Pancreas (tissue), 10 donors: ENCODE data around the gene ZMYM4. TPM values are rescaled to one million over a fixed set of nuclear protein-coding genes. Genes with fewer than 3 reads are reported as not detected.

ENCODE experiments used
- ATAC-seq, 4 donors: fragments of 200-7000 bp; cut with Tn5 transposase; one replicate each; pipeline versions ENCODE4 v1.8.0 to v1.9.1; 2020; ENCODE audit warnings: mild to moderate bottlenecking in 4 of 4, moderate library complexity in 4 of 4
- DNase-seq, 6 donors: peaks; one replicate each; pipeline ENCODE4 v3.0.0-alpha.2; 2020
- FAIRE-seq: peaks from 2 replicates; lab custom pipeline; 2012; peaks lifted over from hg19 to GRCh38; lab: Jason Lieb, UNC
- H3K27ac ChIP-seq, 4 donors: fragments of 200-600 bp; sonication (generic); 1 replicate in 3 of 4; 2 replicates in 1 of 4; pipeline versions ENCODE4 v1.5.0 to v1.8.0; 2020
- H3K27me3 ChIP-seq, 4 donors: fragments of 200-600 bp; one replicate each; pipeline ENCODE4 v1.8.0; 2021
- H3K36me3 ChIP-seq, 3 donors: fragments of 200-600 bp; sonication (generic) in 1 of 3; one replicate each; pipeline versions ENCODE4 v1.5.0 to v1.8.0; 2020 to 2021
- H3K4me1 ChIP-seq, 3 donors: fragments of 200-600 bp; one replicate each; pipeline ENCODE4 v1.8.0; 2021
- H3K4me3 ChIP-seq, 4 donors: fragments of 200-600 bp; sonication (generic) in 2 of 4; one replicate each; pipeline versions ENCODE4 v1.5.0 to v1.8.0; 2020 to 2021
- H3K9me3 ChIP-seq, 4 donors: fragments of 200-600 bp; one replicate each; pipeline ENCODE4 v1.8.0; 2021
- WGBS, 2 donors: extraction: QIAGEN DNeasy Blood & Tissue Kit; methylation state at CpG; one replicate each; pipeline ENCODE4 v1.1.7; 2013; 5-methylcytosine and 5-hydroxymethylcytosine counted together
- intact Hi-C, 3 donors: fragments of 100-400 bp; cut with DNase I; formaldehyde crosslinking; loops; one replicate each; pipeline versions ENCODE4 v1.11.1 to v1.14.2; 2022
- polyA plus RNA-seq, 2 donors: library from polyadenylated mRNA; stranded (reverse); fragments of 200-250 nt; gene quantifications; one replicate each; pipeline ENCODE4 v1.2.3, GENCODE V29; 2013
- total RNA-seq, 6 donors: library from RNA; stranded (reverse); fragmentation: NEBNext Ultra II Directional in 4 of 6; extraction: Animal tissue kit (Norgen Biotek cat#: 25700) in 4 of 6; gene quantifications; one replicate each; pipeline versions ENCODE4 v1.2.1 to v1.2.4, GENCODE V29; 2021 to 2023
- TF ChIP-seq, protein P1 (sequence below), 4 donors: fragments of 200-600 bp; sonication (generic) in 3 of 4; IDR thresholded peaks; one replicate each; pipeline versions ENCODE4 v1.5.0 to v1.8.0; 2021; ENCODE audit warnings: antibody characterized with exemption in 4 of 4
- donor health status: healthy with polysubstance abuse.
- donor health status: DM: no; HTN: no; CAD: no; lungs with moderate emphysema.
- donor health status: DM: no; HTN: no; CAD: no.
- donor health status: control.
- donor health status: control.
- donor health status: Bipolar disorder and iron deficiency.
- donor health status: DM: yes; HTN: yes; CAD: no.
- donor health status: DM: no; HTN: no; CAD: no.
- donor health status: DM: no; HTN: no; CAD: no.
- donor health status: DM: yes; HTN: yes; CAD: no.

Gene ZMYM4
- total and polyA plus RNA-seq, 8 donors: 10.5 to 31.1 (median 17.8) TPM

DNA sequence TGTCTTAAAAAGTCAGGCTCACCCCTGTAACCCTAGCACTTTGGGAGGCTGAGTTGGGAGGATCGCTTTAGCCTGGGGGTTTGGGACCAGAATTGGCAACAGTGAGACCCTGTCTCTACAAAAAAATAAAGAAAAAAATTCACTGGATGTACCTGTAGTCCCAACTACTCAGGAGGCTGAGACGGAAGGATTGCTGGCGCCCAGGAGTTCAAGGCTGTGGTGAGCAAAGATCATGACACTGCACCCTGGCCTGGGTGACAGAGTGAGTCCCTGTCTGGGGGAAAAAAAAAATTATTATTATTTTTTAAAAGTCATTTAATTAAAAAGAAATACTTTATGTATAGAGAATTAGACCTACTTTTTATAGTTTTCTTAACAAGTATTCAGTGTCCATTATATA, 47.1 kb downstream of the ZMYM4 start:
- Histone ChIP-seq H3K9me3 (no peaks in the 10 kb centered on the region), H3K36me3 (peaks cover 0 to 4% (median 0%) of the 10 kb centered on the region in 3 donors), H3K27ac (no peak overlapping the region), H3K4me1 (peaks cover 12 to 14% (median 14%) of the 10 kb centered on the region in 3 donors), H3K27me3 (no peaks in the 10 kb centered on the region), H3K4me3 (no peak overlapping the region)
- no peak for DNase-seq
- no peak for FAIRE-seq
- WGBS, 2 donors: 96% methylated on average over 3 of the region's 3 CpGs
- TF ChIP-seq, protein P1, sequence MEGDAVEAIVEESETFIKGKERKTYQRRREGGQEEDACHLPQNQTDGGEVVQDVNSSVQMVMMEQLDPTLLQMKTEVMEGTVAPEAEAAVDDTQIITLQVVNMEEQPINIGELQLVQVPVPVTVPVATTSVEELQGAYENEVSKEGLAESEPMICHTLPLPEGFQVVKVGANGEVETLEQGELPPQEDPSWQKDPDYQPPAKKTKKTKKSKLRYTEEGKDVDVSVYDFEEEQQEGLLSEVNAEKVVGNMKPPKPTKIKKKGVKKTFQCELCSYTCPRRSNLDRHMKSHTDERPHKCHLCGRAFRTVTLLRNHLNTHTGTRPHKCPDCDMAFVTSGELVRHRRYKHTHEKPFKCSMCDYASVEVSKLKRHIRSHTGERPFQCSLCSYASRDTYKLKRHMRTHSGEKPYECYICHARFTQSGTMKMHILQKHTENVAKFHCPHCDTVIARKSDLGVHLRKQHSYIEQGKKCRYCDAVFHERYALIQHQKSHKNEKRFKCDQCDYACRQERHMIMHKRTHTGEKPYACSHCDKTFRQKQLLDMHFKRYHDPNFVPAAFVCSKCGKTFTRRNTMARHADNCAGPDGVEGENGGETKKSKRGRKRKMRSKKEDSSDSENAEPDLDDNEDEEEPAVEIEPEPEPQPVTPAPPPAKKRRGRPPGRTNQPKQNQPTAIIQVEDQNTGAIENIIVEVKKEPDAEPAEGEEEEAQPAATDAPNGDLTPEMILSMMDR (IDR thresholded peaks at IDR 0.05): no peak
- ATAC-seq: no peak
- intact Hi-C loops: no loop called here

DNA sequence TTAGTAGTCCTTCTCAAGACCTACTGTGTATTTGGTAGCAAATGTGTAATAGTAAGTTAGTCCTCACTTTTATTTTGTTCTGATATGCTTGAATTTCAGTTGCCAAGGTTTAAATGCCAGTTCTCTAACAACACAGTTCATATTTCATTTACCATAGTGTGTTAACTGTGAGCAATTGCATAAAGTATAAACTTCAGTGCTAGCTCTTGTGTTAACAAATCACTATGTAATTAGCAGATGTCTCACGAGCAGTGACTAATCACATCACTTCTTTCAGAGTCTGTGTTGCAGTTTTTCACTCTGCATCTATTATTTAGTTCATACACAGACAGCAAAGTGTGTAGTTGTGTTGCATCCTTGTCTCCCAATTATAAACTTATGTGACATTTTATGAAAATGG, 47.8 kb downstream of the ZMYM4 start:
- H3K9me3 ChIP-seq: no peaks in the 10 kb centered on the region
- H3K27ac ChIP-seq: no peak overlapping the region
- no peak for FAIRE-seq
- TF ChIP-seq, protein P1 (IDR thresholded peaks at IDR 0.05): no peak
- no peak for ATAC-seq
- H3K36me3 ChIP-seq: no peaks in the 10 kb centered on the region
- H3K4me1 ChIP-seq: peaks cover 17 to 19% (median 17%) of the 10 kb centered on the region in 3 donors
- 89 to 95% methylated on average over 1 of the region's 1 CpG for WGBS, 2 donors
- no peak for DNase-seq
- H3K27me3 ChIP-seq: no peaks in the 10 kb centered on the region
- intact Hi-C loops: no loop called here
- no peak overlapping the region for H3K4me3 ChIP-seq

DNA sequence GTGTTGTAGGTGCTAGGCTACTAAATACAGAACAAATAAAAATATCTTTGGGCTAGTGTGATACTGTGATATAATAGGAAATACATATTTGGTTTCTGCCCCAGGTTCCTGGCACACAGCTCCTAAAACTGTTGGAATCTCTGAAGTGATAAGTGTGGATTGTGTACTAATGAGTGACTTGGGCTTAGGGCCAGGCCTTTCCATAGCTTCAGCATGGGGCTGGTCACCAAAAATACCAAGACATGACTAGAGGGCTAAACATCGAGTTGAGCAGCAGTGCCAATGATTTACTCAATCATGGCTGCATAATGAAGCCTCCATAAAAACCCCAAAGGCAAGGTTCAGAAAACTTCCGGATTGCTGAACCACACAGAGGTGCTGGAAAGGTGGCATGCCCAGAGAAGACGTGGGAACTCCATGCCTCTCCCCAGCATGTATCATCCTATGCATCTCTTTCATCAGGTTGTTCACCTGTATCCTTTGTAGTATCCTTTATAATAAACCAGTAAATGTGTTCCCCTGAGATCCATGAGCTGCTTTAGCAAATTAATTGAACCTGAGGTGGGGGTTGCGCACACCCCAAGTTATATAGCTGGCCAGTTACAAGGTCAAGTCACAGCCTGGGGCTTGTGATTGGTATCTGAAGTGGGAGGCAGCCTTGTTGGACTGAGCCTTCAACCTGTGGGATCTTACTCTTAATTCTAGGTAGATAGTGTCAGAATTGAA, 51.6 kb downstream of the ZMYM4 start:
- DNase-seq (peak in 3 of 6 donors; percentile 30 to 51 (median 31)), ATAC-seq (peak; percentile 62 to 85 (median 81)), FAIRE-seq (no peak)
- H3K4me3 ChIP-seq: no peak overlapping the region
- TF ChIP-seq, protein P1 (IDR thresholded peaks at IDR 0.05): no peak
- WGBS, 2 donors: 40 to 45% methylated on average over 4 of the region's 4 CpGs
- peaks cover 19 to 24% (median 22%) of the 10 kb centered on the region in 3 donors for H3K4me1 ChIP-seq
- no peaks in the 10 kb centered on the region for H3K9me3 ChIP-seq
- H3K27me3 ChIP-seq: no peaks in the 10 kb centered on the region
- peak overlapping the region in 2 of 4 donors; percentile 21 to 29 for H3K27ac ChIP-seq
- no peaks in the 10 kb centered on the region for H3K36me3 ChIP-seq
- intact Hi-C loops: no loop called here

DNA sequence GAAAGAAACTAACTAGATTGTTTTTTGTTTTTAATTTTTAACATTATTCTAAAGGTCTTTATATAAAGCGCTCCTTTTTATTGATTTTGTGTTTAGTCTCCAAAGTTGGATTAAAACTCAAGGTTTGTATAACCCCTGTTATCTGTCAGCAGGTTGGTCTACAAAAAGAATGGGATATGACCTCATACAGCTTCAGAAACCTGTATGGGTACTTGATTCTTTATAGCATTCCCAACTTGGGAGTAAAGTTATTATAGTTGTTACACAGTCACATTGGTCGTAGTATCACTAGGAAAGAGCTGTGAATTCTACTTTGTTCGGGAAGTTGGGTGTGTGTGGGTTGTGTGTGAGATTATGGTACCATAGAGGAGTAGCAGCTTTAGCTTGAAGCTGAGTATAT, 52.4 kb downstream of the ZMYM4 start:
- Histone ChIP-seq H3K36me3 (no peaks in the 10 kb centered on the region), H3K4me1 (peaks cover 22 to 24% (median 22%) of the 10 kb centered on the region in 3 donors), H3K9me3 (no peaks in the 10 kb centered on the region), H3K27ac (peak overlapping the region in 1 of 4 donors; percentile 21), H3K27me3 (no peaks in the 10 kb centered on the region), H3K4me3 (no peak overlapping the region)
- no peak for DNase-seq
- TF ChIP-seq, protein P1 (IDR thresholded peaks at IDR 0.05): no peak
- WGBS, 2 donors: 48 to 58% methylated on average over 3 of the region's 3 CpGs
- FAIRE-seq: no peak
- intact Hi-C loops: no loop called here
- peak; percentile 26 to 52 (median 36) for ATAC-seq

DNA sequence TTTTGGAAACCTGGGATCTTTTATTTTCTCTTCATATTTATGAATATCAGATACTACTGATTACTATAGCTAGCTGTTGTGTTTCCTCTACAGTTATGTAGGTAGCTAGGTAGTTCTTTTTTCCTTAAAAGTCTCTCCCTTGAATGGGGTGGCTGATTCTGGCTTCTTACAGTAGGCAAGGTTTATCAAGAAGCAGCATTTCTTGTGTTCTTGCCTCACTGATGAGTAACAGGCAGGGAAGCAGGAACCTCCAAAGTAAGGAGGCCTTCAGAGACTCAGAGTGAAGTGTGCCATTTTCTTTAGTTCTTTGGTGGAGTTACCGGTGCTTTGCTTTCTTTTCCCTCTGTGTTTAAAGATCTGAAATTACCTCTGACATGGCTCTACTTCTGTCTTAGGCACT, 56.0 kb downstream of the ZMYM4 start:
- TF ChIP-seq, protein P1 (IDR thresholded peaks at IDR 0.05): no peak
- DNase-seq: no peak
- ATAC-seq: no peak
- no peaks in the 10 kb centered on the region for H3K27me3 ChIP-seq
- 87% methylated on average over 1 of the region's 1 CpG for WGBS, 2 donors
- H3K4me1 ChIP-seq: peaks cover 19 to 21% (median 20%) of the 10 kb centered on the region in 3 donors
- no peak for FAIRE-seq
- peak overlapping the region in 1 of 4 donors; percentile 24 for H3K27ac ChIP-seq
- no peak overlapping the region for H3K4me3 ChIP-seq
- no peaks in the 10 kb centered on the region for H3K9me3 ChIP-seq
- intact Hi-C loops: no loop called here
- peaks cover 0 to 4% (median 0%) of the 10 kb centered on the region in 3 donors for H3K36me3 ChIP-seq
